NCI-H2227 treated with DMSO at 0.1 percent for 48 hours (cell line): ENCODE data around the gene FTSJ3.
"Not testable (repeated sequence)": the region's sequence is repeated elsewhere in the genome, so short reads cannot be mapped to it uniquely, and the experiment has no call there.

ENCODE experiments used
- DNase-seq: peaks from one replicate; lab custom pipeline; 2025; lab: John Stamatoyannopoulos, UW

The FTSJ3 gene

GRCh38 chr17:63827801-63828221, 348 bp upstream of the FTSJ3 start:
- DNase-seq = no peak

GRCh38 chr17:63826468-63827001, 928 bp downstream of the FTSJ3 start:
- peak; percentile 64 for DNase-seq

- no peak for DNase-seq
These were observed 3.1 kb downstream of the FTSJ3 start for GRCh38 chr17:63824362-63824761.

- no peak for DNase-seq
These were observed 3.7 kb downstream of the FTSJ3 start for GRCh38 chr17:63823659-63824331.

DNA sequence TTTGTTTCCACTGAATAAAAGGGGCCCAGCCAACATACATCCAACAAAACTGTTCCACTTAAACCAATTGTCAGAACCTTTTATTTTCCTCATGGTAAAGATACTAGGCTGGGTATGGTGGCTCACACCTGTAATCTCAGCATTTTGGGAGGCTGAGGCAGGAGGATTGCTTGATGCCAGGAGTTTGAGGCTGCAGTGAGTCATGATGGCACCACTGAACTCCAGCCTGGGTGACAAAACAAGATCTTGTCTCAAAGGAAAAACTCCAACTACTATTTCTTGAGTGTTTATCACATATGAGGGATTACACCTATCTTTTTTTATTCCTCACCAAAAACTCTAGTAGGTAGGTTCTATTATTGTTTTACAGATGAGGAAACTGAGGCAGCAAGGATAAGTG, 4.9 kb downstream of the FTSJ3 start:
- no peak for DNase-seq

DNA sequence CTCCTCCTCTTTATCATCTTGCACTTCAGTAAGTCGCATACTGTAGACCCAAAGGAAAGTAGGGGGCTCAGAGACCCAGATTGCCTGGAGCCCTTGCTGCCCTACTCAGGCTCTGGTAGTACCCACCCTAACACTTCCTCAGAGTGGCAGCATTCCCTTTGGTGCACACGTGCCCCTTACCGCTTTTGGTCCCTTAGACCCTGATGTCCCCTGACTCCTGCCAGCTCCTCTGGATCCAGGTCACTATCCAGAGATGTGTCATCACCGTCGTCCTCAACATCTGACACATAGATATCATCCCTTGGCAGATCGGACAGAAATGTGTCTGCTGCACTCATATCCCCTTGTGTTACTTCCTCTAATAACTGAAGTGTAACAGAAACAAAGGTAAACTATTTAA, 5.7 kb downstream of the FTSJ3 start:
- DNase-seq = no peak

GRCh38 chr17:63820963-63821561, 6.4 kb downstream of the FTSJ3 start:
- DNase-seq = no peak

DNA sequence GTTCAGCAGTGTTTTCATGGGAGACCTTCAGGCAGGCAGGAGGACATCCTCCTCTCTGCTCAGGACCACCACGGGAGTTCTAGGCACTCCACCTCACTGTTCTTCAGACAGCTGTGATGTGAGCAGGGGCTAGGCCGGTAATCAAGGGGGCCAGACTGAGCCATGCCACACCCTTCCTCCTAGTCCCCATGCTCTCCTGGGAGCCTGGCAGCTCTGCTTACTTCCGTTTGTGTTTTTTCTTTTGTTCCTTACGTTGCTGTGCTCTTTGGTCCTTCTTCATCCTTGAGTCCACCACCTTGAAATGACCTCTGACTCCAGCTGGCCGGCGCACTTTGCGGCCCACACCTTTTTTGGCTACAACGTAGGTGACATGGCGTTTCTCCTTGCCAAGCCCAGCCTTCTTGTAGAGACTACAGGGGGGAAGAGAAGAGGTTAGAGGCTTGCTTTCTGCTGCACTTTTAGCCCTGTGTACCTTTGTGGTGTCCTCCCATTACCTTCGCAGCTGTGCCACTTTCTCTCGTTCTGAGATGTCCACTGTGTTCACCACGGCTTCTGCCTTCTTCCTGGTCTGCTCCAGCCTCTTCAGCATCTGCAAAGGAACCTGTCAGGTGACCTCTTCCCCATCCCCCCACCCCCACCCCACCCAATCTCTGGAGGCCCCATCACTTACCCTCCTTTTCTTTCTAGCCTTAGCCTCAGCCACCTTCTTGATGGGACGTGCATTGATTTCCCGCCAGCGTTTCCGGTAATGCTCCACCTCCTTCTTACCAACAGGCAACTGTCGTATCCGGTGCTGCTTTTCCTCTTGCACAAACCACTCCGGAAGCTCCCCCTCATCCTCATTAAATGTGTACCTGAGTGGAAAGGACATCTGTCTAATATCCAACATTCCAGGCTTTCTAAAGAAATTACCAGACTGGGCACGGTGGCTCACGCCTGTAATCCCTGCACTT, 7.6 kb downstream of the FTSJ3 start:
- DNase-seq = no peak

DNA sequence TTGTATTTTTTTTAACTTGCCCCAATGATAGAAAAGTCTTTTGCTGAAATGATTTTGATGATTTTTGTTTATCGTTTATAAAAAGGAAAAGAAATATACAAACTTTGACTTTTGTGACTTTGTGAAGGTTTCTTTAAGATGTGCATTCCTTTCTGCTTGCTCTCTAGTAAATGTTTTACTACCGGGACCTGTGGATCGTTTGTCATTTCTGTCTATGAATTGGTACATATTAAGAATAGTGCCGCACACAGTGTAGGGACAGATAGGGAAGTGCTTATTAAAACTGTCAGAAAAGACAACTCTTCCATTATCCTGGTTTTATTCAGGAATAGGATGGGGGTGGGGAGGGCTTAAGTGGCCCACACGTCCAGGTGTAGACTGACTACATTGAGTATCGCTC, 8.3 kb downstream of the FTSJ3 start:
- DNase-seq = no peak

DNA sequence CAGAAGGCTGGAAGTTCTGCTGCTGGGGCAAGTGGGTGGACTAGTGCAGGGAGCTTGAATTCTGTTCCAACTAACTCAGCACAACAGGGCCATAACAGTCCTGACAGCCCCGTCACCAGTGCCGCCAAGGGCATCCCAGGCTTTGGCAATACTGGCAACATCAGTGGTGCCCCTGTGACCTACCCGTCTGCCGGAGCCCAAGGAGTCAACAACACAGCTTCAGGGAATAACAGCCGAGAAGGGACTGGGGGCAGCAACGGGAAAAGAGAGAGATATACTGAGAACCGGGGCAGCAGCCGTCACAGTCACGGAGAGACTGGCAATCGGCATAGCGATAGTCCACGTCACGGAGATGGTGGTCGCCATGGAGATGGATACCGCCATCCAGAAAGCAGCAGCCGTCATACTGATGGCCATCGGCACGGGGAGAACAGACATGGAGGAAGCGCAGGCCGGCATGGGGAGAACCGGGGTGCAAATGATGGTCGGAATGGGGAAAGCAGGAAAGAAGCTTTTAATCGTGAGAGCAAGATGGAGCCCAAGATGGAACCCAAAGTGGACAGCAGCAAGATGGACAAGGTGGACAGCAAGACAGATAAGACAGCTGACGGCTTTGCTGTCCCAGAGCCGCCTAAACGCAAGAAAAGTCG, 9.6 kb downstream of the FTSJ3 start:
- no peak for DNase-seq

DNA sequence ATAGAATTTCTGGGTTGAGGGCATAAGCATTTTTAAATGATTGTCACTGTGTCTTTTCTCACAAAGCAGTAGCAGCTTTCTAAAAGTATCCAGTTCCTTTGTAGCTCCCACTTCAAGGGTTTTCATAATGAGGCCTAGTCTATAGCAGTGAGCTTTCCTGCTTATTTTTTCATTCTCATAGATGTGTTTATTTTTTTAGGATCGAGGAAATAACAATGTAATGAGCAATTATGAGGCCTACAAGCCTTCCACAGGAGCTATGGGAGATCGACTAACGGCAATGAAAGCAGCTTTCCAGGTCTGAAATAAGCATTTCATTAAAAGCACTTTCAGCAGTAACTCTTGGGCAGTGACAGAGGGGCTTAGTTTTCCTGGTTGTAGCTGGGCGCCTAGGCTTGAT, 10.8 kb downstream of the FTSJ3 start:
- no peak for DNase-seq

DNA sequence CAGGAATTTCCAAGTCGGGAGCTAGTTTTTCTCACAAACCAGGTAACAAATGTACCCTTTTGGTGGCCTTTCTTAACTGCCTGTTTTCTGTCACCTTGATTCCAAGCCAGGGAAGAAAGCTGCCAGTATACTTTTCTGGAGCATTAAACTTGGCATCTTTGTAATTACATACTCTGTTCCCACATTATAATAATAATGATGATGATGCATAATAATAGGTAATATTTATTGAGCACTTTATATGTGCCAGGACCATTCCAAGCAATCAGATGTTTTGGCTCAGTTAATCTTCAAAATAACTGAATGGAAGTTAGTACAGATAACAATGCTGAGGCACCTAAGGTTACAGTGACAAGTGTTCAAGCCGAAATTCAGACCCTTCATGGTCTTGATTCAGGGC, 11.3 kb downstream of the FTSJ3 start:
- no peak for DNase-seq

DNA sequence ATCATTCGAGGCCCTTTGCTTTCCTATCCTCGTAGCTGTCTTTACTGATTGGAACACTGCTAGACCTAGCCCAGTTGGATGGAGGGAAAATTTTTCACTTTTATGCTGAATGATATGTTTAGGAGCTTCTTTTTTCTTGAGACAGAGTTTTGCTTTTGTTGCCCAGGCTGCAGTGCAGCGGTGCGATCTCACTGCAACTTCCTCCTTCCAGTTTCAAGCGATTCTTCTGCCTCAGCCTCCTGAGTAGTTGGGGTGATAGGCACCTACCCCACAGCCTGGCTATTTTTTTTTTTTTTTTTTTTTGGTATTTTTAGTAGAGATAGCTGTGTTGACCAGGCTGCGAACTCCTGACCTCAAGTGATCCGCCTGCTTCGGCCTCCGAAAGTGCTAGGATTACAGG, 17.5 kb downstream of the FTSJ3 start:
- DNase-seq = no peak

- no peak for DNase-seq
These were observed 21.9 kb downstream of the FTSJ3 start for GRCh38 chr17:63805591-63805990.

DNA sequence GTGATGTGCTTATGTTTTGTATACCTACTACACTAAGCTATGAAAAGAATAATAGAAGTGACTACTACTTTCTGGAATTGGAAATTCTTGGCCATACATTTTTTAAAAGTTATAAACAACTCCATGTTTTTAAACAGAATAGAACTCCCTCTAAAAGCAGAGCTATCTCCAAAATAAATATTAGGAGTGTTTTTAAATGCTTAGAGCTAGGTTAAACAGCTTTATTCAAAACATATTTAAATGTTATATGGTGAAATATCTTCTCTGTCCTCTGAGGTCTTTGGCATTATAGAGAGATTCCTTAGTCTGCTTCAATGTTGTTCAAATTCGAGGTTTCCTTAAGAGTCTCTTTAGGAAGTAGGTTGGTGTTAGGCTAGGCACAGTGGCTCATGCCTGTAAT, 23.1 kb downstream of the FTSJ3 start:
- no peak for DNase-seq

GRCh38 chr17:63800783-63801182, 26.7 kb downstream of the FTSJ3 start:
- no peak for DNase-seq

GRCh38 chr17:63798572-63799106, 28.8 kb downstream of the FTSJ3 start:
- DNase-seq = no peak

GRCh38 chr17:63796375-63796774, 31.1 kb downstream of the FTSJ3 start:
- DNase-seq = not testable (repeated sequence)

DNA sequence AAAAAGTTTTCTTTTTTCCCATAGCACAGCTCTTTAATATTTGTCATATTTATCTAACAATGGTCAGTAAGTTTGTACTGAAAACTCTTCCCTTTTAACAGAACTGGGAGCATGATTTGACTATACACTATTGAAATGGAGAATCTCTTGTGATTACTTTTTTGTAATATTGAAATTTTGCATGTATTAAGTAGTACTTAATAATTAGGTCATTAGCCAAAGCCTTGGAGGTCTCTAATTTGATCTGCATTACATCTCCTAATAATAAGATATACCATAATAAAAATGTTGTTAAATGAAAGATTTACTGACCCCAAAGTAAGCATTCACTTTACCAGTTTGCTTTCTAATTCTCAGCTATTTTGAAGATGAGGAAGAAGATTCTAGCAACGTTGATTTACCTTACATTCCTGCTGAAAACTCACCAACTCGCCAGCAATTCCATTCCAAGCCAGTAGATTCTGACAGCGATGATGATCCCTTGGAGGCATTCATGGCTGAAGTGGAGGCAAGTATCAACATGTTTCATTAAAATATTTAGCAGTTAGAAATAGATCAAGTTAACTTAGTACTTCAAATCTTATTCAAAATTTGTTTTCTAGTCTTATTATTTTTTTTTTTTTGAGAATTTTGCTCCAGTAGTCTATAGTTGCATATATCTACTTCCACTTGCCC, 35.3 kb downstream of the FTSJ3 start:
- DNase-seq = no peak

DNA sequence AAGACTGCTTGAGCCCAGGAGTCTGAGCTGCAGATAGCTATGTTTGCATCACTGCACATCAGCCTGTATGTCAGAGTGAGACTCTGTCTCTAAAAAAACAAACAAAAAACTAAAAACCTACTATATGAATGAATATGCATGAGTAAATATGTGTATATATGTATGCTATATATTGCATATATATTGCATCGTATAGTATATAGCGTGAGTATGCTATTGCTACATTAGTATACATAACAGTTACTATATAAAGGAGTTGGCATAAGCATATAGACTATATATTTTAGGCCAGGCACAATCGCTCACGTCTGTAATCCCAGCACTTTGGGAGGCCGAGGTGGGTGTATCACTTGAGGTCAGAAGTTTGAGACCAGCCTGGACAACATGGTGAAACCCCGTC, 37.4 kb downstream of the FTSJ3 start:
- no peak for DNase-seq

DNA sequence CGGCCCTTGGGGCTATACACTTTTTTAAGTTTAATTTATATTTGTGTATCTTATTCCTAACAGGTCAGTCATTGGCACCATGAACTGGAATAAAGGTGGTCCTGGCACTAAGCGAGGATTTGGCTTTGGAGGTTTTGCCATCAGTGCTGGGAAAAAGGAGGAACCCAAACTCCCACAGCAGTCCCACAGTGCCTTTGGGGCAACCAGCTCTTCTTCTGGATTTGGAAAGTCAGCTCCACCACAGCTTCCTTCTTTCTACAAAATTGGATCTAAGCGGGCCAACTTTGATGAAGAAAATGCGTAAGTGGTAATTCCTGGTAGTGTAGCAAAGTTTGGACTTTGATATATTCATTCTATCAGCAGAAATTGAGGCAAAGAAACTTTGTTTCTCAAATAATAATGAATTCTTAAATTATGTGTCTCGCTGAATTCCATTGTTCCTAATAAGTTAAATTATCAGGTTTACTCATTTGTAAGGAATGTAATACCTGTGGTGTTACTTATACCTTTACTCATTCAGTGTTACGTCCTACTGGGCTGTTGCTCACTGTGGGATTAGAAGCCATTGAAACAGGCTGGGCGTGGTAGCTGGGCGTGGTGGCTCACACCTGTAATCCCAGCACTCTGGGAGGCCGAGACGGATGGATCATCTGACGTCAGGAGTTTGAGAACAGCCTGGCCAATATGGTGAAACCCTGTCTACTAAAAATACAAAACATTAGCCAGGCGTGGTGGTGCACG, 40.3 kb downstream of the FTSJ3 start:
- no peak for DNase-seq
